ENCODE results near the gene EMC1. TPM values are rescaled to one million over a fixed set of nuclear protein-coding genes. Genes with fewer than 3 reads are reported as not detected.

Gene EMC1
- total and polyA plus RNA-seq, 2 experiments from 2014 or later, result 25.0 to 37.0 TPM

- Histone ChIP-seq H3K27me3 (no peaks in the 10 kb centered on the region), H3K27ac (no peak overlapping the region), H3K9me3 (ENCODE audit: low read depth) (no peaks in the 10 kb centered on the region), H3K36me3 (peaks cover 96% of the 10 kb centered on the region), H3K4me1 (ENCODE audit: low read depth) (no peaks in the 10 kb centered on the region), H3K4me3 (no peak overlapping the region)
- no peak for TF ChIP-seq CTCF (IDR thresholded peaks at IDR 0.05; ENCODE audit: low read depth, low read length)
- DNase-seq (ENCODE audit: low read depth in 1 of 2, low spot score in 1 of 2), result no peak
Observed at GRCh38 chr1:19169642-19170041, 81.7 kb downstream of the EMC1 start.

- Histone ChIP-seq H3K4me1 (ENCODE audit: low read depth) (no peaks in the 10 kb centered on the region), H3K36me3 (peaks cover 97% of the 10 kb centered on the region), H3K9me3 (ENCODE audit: low read depth) (no peaks in the 10 kb centered on the region), H3K27ac (no peak overlapping the region), H3K27me3 (no peaks in the 10 kb centered on the region), H3K4me3 (no peak overlapping the region)
- DNase-seq (ENCODE audit: low read depth in 1 of 2, low spot score in 1 of 2), result no peak
- no peak for TF ChIP-seq CTCF (IDR thresholded peaks at IDR 0.05; ENCODE audit: low read depth, low read length)
Observed at GRCh38 chr1:19167140-19167539, 84.2 kb downstream of the EMC1 start.

GRCh38 chr1:19166066-19166465 is 85.3 kb downstream of the EMC1 start:
- no peak for TF ChIP-seq CTCF (IDR thresholded peaks at IDR 0.05; ENCODE audit: low read depth, low read length)
- H3K4me3 ChIP-seq, result no peak overlapping the region
- no peaks in the 10 kb centered on the region for H3K27me3 ChIP-seq
- no peak overlapping the region for H3K27ac ChIP-seq
- H3K4me1 ChIP-seq (ENCODE audit: low read depth), result no peaks in the 10 kb centered on the region
- H3K9me3 ChIP-seq (ENCODE audit: low read depth), result no peaks in the 10 kb centered on the region
- no peak for DNase-seq (ENCODE audit: low read depth in 1 of 2, low spot score in 1 of 2)
- H3K36me3 ChIP-seq, result peaks cover 97% of the 10 kb centered on the region

Other genes with a start within 250 kb of the EMC1 start
- 105 and 206 TPM in 2 replicates for gene UBR4, start 41.3 kb downstream of the EMC1 start, total RNA-seq
- gene UBR4, start 41.3 kb downstream of the EMC1 start, polyA plus RNA-seq, result 76.4 and 96.6 TPM in 2 replicates
- 21.3 and 28.8 TPM in 2 replicates for gene MRTO4, start 281 bp upstream of the EMC1 start, total RNA-seq
- gene MRTO4, start 281 bp upstream of the EMC1 start, polyA plus RNA-seq, result 29.9 and 33.6 TPM in 2 replicates
- 1.4 and 2.2 TPM in 2 replicates for gene AKR7A3, start 37.2 kb upstream of the EMC1 start, total RNA-seq
- 0.26 and 0.96 TPM in 2 replicates for gene AKR7A3, start 37.2 kb upstream of the EMC1 start, polyA plus RNA-seq
- 155 and 195 TPM in 2 replicates for gene AKR7A2, start 60.6 kb upstream of the EMC1 start, total RNA-seq
- 157 and 168 TPM in 2 replicates for gene AKR7A2, start 60.6 kb upstream of the EMC1 start, polyA plus RNA-seq
- gene SLC66A1, start 60.8 kb upstream of the EMC1 start, total RNA-seq, result 21.1 and 34.3 TPM in 2 replicates
- 17.2 and 24.0 TPM in 2 replicates for gene SLC66A1, start 60.8 kb upstream of the EMC1 start, polyA plus RNA-seq
- gene CAPZB, start 234.0 kb upstream of the EMC1 start, total RNA-seq, result 86.2 and 127 TPM in 2 replicates
- gene CAPZB, start 234.0 kb upstream of the EMC1 start, polyA plus RNA-seq, result 185 and 278 TPM in 2 replicates